IPS-NIHi7 (cell line): ENCODE results near the gene RPS6KB1.
"Not testable (repeated sequence)": the region's sequence is repeated elsewhere in the genome, so short reads cannot be mapped to it uniquely, and the experiment has no call there.

Experiments
- DNase-seq: peaks from one replicate; pipeline ENCODE4 v3.0.0; 2012; ENCODE audit warnings: mixed read lengths; ENCODE audit errors: extremely low spot score

RPS6KB1 gene

GRCh38 chr17:59892924-59893675, at the start of gene RPS6KB1, which contains the start of gene TUBD1:
TSS of gene RPS6KB1 (plus strand) at chr17:59893121. CDS start at chr17:59893185, 64 bp downstream.
TSS of gene TUBD1 (minus strand) at chr17:59892943. CDS start at chr17:59891002, 1,941 bp downstream.
- DNase-seq, result peak; percentile 99

GRCh38 chr17:59844884-59845594, 47.9 kb upstream of the RPS6KB1 start:
- DNase-seq, result no peak

- no peak for DNase-seq
Measured at GRCh38 chr17:59845595-59846393, 47.1 kb upstream of the RPS6KB1 start.

GRCh38 chr17:59846394-59847165, 46.3 kb upstream of the RPS6KB1 start:
- no peak for DNase-seq

GRCh38 chr17:59848385-59848668, 44.6 kb upstream of the RPS6KB1 start:
- no peak for DNase-seq

- DNase-seq, result no peak
Measured at GRCh38 chr17:59848778-59849177, 44.1 kb upstream of the RPS6KB1 start.

GRCh38 chr17:59850311-59850710, 42.6 kb upstream of the RPS6KB1 start:
- not testable (repeated sequence) for DNase-seq

GRCh38 chr17:59851439-59852375, 41.2 kb upstream of the RPS6KB1 start:
- DNase-seq, result no peak

- DNase-seq, result not testable (repeated sequence)
Measured at GRCh38 chr17:59852847-59853167, 40.1 kb upstream of the RPS6KB1 start.

GRCh38 chr17:59853168-59853918, 39.6 kb upstream of the RPS6KB1 start:
- DNase-seq, result peak; percentile 58

GRCh38 chr17:59853919-59854729, 38.8 kb upstream of the RPS6KB1 start:
- DNase-seq, result not testable (repeated sequence)

- no peak for DNase-seq
Measured at GRCh38 chr17:59856859-59857794, 35.8 kb upstream of the RPS6KB1 start.

- DNase-seq, result no peak
Measured at GRCh38 chr17:59858167-59858816, 34.6 kb upstream of the RPS6KB1 start.

GRCh38 chr17:59858932-59859331, 34.0 kb upstream of the RPS6KB1 start:
- no peak for DNase-seq

GRCh38 chr17:59859444-59860025, 33.4 kb upstream of the RPS6KB1 start:
- no peak for DNase-seq

GRCh38 chr17:59863616-59864015, 29.3 kb upstream of the RPS6KB1 start:
- no peak for DNase-seq

GRCh38 chr17:59869941-59870218, 23.0 kb upstream of the RPS6KB1 start:
- no peak for DNase-seq
